HepG2 (cell line): ENCODE results near the gene ACTR3. TPM values are rescaled to one million over a fixed set of nuclear protein-coding genes. Genes with fewer than 3 reads are reported as not detected.
A peak's percentile ranks its signal among the peaks of the same experiment; 100 is the strongest.

Source experiments
- ARID3A ChIP-seq: IDR thresholded peaks from 2 replicates; pipeline ENCODE4 v1.6.1; 2012; ENCODE audit warnings: low read depth, low read length, improper control_type of control experiment
- CEBPB ChIP-seq: IDR thresholded peaks from 2 replicates; pipeline ENCODE4 v1.6.1; 2011; ENCODE audit warnings: low read depth, low read length, improper control_type of control experiment, borderline replicate concordance
- ELF4 ChIP-seq: sonication (generic); formaldehyde crosslinking; IDR thresholded peaks from 2 replicates; pipeline ENCODE4 v1.5.0; 2020; ENCODE audit warnings: missing genetic modification reagents, mild to moderate bottlenecking, moderate library complexity, borderline replicate concordance
- HDAC6 ChIP-seq: fragments of 200-600 bp; sonication (generic); IDR thresholded peaks from 2 replicates; pipeline ENCODE4 v1.7.0; 2017; ENCODE audit warnings: mild to moderate bottlenecking, antibody characterized with exemption, low read length, low read depth
- IKZF1 ChIP-seq: fragments of 450-650 bp; IDR thresholded peaks from 2 replicates; pipeline ENCODE4 v1.7.1; 2016
- KMT2B ChIP-seq: IDR thresholded peaks from 2 replicates; pipeline ENCODE4 v1.6.1; 2016; ENCODE audit warnings: missing genetic modification reagents, missing compliant biosample characterization
- MEIS2 ChIP-seq: sonication (generic); formaldehyde crosslinking; IDR thresholded peaks from 2 replicates; pipeline ENCODE4 v1.9.0; 2021; ENCODE audit warnings: mild to moderate bottlenecking, missing genetic modification reagents
- MYC ChIP-seq: sonication (generic); formaldehyde crosslinking; IDR thresholded peaks from 2 replicates; pipeline ENCODE4 v1.9.0; 2021; ENCODE audit warnings: missing genetic modification reagents, borderline replicate concordance
- NR2F2 ChIP-seq: IDR thresholded peaks from 2 replicates; pipeline ENCODE4 v1.6.1; 2012; ENCODE audit warnings: low read depth, inconsistent platforms, borderline replicate concordance
- POGZ ChIP-seq: sonication (generic); formaldehyde crosslinking; IDR thresholded peaks from 2 replicates; pipeline ENCODE4 v1.4.0; 2020; ENCODE audit warnings: mild to moderate bottlenecking, missing genetic modification reagents
- RFX1 ChIP-seq: fragments of 450-650 bp; IDR thresholded peaks from 2 replicates; pipeline ENCODE4 v1.6.1; 2017
- RORA ChIP-seq: sonication (generic); formaldehyde crosslinking; IDR thresholded peaks from 2 replicates; pipeline ENCODE4 v1.5.0; 2020; ENCODE audit warnings: mild to moderate bottlenecking, missing genetic modification reagents, moderate library complexity
- SETDB1 ChIP-seq: sonication (generic); formaldehyde crosslinking; IDR thresholded peaks from 2 replicates; pipeline ENCODE4 v1.5.1; 2020; ENCODE audit warnings: missing genetic modification reagents, mild to moderate bottlenecking, borderline replicate concordance
- SP140L ChIP-seq: sonication (generic); formaldehyde crosslinking; IDR thresholded peaks from 2 replicates; pipeline ENCODE4 v1.4.0; 2020; ENCODE audit warnings: missing genetic modification reagents, borderline replicate concordance
- THAP11 ChIP-seq: IDR thresholded peaks from 2 replicates; pipeline ENCODE4 v1.6.1; 2016; ENCODE audit warnings: missing biosample characterization, missing genetic modification reagents
- TRIM22 ChIP-seq: fragments of 450-650 bp; IDR thresholded peaks from 2 replicates; pipeline ENCODE4 v1.6.1; 2017
- WIZ ChIP-seq: sonication (generic); formaldehyde crosslinking; IDR thresholded peaks from 2 replicates; pipeline ENCODE4 v1.5.1; 2020; ENCODE audit warnings: mild to moderate bottlenecking, missing genetic modification reagents
- ZBTB3 ChIP-seq: sonication (generic); formaldehyde crosslinking; IDR thresholded peaks from 2 replicates; pipeline ENCODE4 v1.4.0; 2020; ENCODE audit warnings: low read depth, mild to moderate bottlenecking, moderate library complexity, missing genetic modification reagents, borderline replicate concordance
- ZNF33A ChIP-seq: sonication (generic); formaldehyde crosslinking; IDR thresholded peaks from 2 replicates; pipeline ENCODE4 v1.5.1; 2020; ENCODE audit warnings: missing genetic modification reagents, mild to moderate bottlenecking, moderate library complexity, borderline replicate concordance
- ZNF616 ChIP-seq: sonication (generic); formaldehyde crosslinking; IDR thresholded peaks from 2 replicates; pipeline ENCODE4 v1.5.0; 2020; ENCODE audit warnings: low read depth, mild to moderate bottlenecking, missing genetic modification reagents
- ZNF746 ChIP-seq: sonication (generic); formaldehyde crosslinking; IDR thresholded peaks from 2 replicates; pipeline ENCODE4 v1.8.0; 2022; ENCODE audit warnings: mild to moderate bottlenecking, missing genetic modification reagents
- ZNF761 ChIP-seq: sonication (generic); formaldehyde crosslinking; conservative IDR thresholded peaks from 2 replicates; pipeline ENCODE4 v1.4.0; 2020; ENCODE audit warnings: mild to moderate bottlenecking, missing genetic modification reagents
- polyA plus RNA-seq, 8 experiments: library from polyadenylated mRNA; depleted of rRNA in 3 of 8; stranded (reverse) in 7 of 8; unstranded in 1 of 8; fragments of >200 nt; fragmentation: Illumina TruSeq in 4 of 8; extraction: Trizol in 4 of 8; gene quantifications; 2 replicates each; pipeline versions ENCODE4 v1.2.1 to v1.2.3, GENCODE V29; 2011 to 2016; ENCODE audit warnings: low read depth in 4 of 8, missing spikeins in 1 of 8, mixed read lengths in 1 of 8; ENCODE audit not compliant: insufficient read depth in 1 of 8
- total RNA-seq, 5 experiments: library from RNA; depleted of rRNA; stranded (reverse); fragments of >200 nt; fragmentation: Illumina TruSeq; extraction: Trizol; gene quantifications; 2 replicates each; pipeline ENCODE4 v1.2.3, GENCODE V29; 2016; ENCODE audit warnings: low read depth in 1 of 5
- TF ChIP-seq, protein P1 (sequence below): sonication (generic); formaldehyde crosslinking; IDR thresholded peaks from 2 replicates; pipeline ENCODE4 v1.4.0; 2020; ENCODE audit warnings: missing genetic modification reagents; ENCODE audit errors: not compliant biosample characterization
- TF ChIP-seq, protein P2 (sequence below): sonication (generic); formaldehyde crosslinking; IDR thresholded peaks from 2 replicates; pipeline ENCODE4 v1.4.0; 2020; ENCODE audit warnings: missing genetic modification reagents

The ACTR3 gene
- total and polyA plus RNA-seq, 2 of the 13 experiments (the other 11 are each of a cell fraction or from before 2014, with no cell fraction given): 123 to 225 TPM

- no peak for TF ChIP-seq TRIM22
- 0 out of 2 replicates have a peak, but pooled peaks have one; percentile 11 for TF ChIP-seq ZNF761
- TF ChIP-seq POGZ (CRISPR knock-in tag): no peak
- TF ChIP-seq, protein P1, sequence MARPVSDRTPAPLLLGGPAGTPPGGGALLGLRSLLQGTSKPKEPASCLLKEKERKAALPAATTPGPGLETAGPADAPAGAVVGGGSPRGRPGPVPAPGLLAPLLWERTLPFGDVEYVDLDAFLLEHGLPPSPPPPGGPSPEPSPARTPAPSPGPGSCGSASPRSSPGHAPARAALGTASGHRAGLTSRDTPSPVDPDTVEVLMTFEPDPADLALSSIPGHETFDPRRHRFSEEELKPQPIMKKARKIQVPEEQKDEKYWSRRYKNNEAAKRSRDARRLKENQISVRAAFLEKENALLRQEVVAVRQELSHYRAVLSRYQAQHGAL (CRISPR knock-in tag): no peak
- peak; percentile 11; the same call in 1 of the 2 replicates for TF ChIP-seq ZNF616 (CRISPR knock-in tag)
- no peak for TF ChIP-seq KMT2B (CRISPR knock-in tag)
- TF ChIP-seq SETDB1 (CRISPR knock-in tag): no peak
- no peak for TF ChIP-seq HDAC6
- peak; percentile 13; the same call in 1 of the 2 replicates for TF ChIP-seq WIZ (CRISPR knock-in tag)
- TF ChIP-seq MEIS2 (CRISPR knock-in tag): peak; percentile 13; the same call in 1 of the 2 replicates
- no peak for TF ChIP-seq IKZF1
- TF ChIP-seq RORA (CRISPR knock-in tag): no peak
- no peak for TF ChIP-seq NR2F2
- TF ChIP-seq MYC (CRISPR knock-in tag): no peak
- TF ChIP-seq RFX1: no peak
- no peak for TF ChIP-seq THAP11
- 0 out of 2 replicates have a peak, but pooled peaks have one; percentile 19 for TF ChIP-seq ELF4
- no peak for TF ChIP-seq ZBTB3 (CRISPR knock-in tag)
- no peak for TF ChIP-seq ZNF746
- 0 out of 2 replicates have a peak, but pooled peaks have one; percentile 15 for TF ChIP-seq ZNF33A (CRISPR knock-in tag)
- TF ChIP-seq ARID3A: no peak
- TF ChIP-seq CEBPB: peak; percentile 66; the same call in 1 of the 2 replicates
- no peak for TF ChIP-seq SP140L (CRISPR knock-in tag)
- TF ChIP-seq, protein P2, sequence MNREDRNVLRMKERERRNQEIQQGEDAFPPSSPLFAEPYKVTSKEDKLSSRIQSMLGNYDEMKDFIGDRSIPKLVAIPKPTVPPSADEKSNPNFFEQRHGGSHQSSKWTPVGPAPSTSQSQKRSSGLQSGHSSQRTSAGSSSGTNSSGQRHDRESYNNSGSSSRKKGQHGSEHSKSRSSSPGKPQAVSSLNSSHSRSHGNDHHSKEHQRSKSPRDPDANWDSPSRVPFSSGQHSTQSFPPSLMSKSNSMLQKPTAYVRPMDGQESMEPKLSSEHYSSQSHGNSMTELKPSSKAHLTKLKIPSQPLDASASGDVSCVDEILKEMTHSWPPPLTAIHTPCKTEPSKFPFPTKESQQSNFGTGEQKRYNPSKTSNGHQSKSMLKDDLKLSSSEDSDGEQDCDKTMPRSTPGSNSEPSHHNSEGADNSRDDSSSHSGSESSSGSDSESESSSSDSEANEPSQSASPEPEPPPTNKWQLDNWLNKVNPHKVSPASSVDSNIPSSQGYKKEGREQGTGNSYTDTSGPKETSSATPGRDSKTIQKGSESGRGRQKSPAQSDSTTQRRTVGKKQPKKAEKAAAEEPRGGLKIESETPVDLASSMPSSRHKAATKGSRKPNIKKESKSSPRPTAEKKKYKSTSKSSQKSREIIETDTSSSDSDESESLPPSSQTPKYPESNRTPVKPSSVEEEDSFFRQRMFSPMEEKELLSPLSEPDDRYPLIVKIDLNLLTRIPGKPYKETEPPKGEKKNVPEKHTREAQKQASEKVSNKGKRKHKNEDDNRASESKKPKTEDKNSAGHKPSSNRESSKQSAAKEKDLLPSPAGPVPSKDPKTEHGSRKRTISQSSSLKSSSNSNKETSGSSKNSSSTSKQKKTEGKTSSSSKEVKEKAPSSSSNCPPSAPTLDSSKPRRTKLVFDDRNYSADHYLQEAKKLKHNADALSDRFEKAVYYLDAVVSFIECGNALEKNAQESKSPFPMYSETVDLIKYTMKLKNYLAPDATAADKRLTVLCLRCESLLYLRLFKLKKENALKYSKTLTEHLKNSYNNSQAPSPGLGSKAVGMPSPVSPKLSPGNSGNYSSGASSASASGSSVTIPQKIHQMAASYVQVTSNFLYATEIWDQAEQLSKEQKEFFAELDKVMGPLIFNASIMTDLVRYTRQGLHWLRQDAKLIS: peak; percentile 8; the same call in 1 of the 2 replicates
Observed at GRCh38 chr2:113978524-113979190, 88.8 kb downstream of the ACTR3 start (continued).
